HepG2 (cell line): ENCODE data around the gene TRIM5. TPM values are rescaled to one million over a fixed set of nuclear protein-coding genes. Genes with fewer than 3 reads are reported as not detected.

Experiments used
- ATAC-seq: fragments of 200-7000 bp; cut with Tn5 transposase; 3 replicates; pipeline ENCODE4 v1.9.1; 2020; ENCODE audit warnings: mild to moderate bottlenecking, moderate library complexity
- Bru-seq: library from RNA; stranded (reverse); fragments of 400-500 nt; gene quantifications from one replicate; lab custom pipeline; 2021; lab: Mats Ljungman, UMichigan
- BruChase-seq, 2 experiments: library from RNA; stranded (reverse); fragments of 400-500 nt; gene quantifications; one replicate each; lab custom pipeline; 2021; lab: Mats Ljungman, UMichigan
- BruUV-seq: library from RNA; stranded (reverse); fragments of 400-500 nt; replicated peaks from 2 replicates; lab custom pipeline; 2021; lab: Mats Ljungman, UMichigan
- CTCF ChIA-PET: fragments of 300-600 bp; formaldehyde crosslinking; extraction: SDS; loops from one replicate; lab custom pipeline; 2021; ENCODE audit warnings: low total read pairs, inconsistent platforms, low intra/inter-chr PET ratio; lab: Yijun Ruan, JAX
- POLR2A ChIA-PET: fragments of 350-600 bp; sonication (Branson Sonifier 250); formaldehyde crosslinking; loops from one replicate; lab custom pipeline; 2020; ENCODE audit warnings: antibody characterized with exemption, inconsistent platforms; lab: Yijun Ruan, JAX
- DNase-seq: peaks from one replicate; pipeline ENCODE4 v3.0.0-alpha.2; 2015; ENCODE audit warnings: low spot score
- FAIRE-seq: peaks from 3 replicates; lab custom pipeline; 2011; peaks lifted over from hg19 to GRCh38; lab: Jason Lieb, UNC
- H2AFZ ChIP-seq: one replicate; pipeline ENCODE4 v1.6.1; 2011; ENCODE audit warnings: low read length, inconsistent platforms
- H3K27ac ChIP-seq: fragments of 300-600 bp; 3 replicates; pipeline ENCODE4 v1.8.0; 2011; ENCODE audit warnings: mixed run types, mild to moderate bottlenecking, mixed read lengths, low read length, inconsistent platforms; ENCODE audit not compliant: insufficient read depth; ENCODE audit errors: extremely low read length
- H3K27me3 ChIP-seq, 2 experiments: fragments of 200-600 bp in 1 of 2; 2 replicates in 1 of 2; 3 replicates in 1 of 2; pipeline versions ENCODE4 v1.6.0 to v1.8.0; 2011; ENCODE audit warnings: low read length in 2 of 2, mild to moderate bottlenecking in 2 of 2, moderate library complexity in 2 of 2, inconsistent platforms in 1 of 2; ENCODE audit not compliant: insufficient read depth in 2 of 2, control insufficient read depth in 1 of 2
- H3K36me3 ChIP-seq, 2 experiments: fragments of 200-600 bp in 1 of 2; replicated peaks in 1 of 2; 2 replicates in 1 of 2; 3 replicates in 1 of 2; pipeline versions ENCODE4 v1.5.1 to v1.8.0; 2011; ENCODE audit warnings: low read length in 2 of 2, inconsistent platforms in 1 of 2; ENCODE audit not compliant: insufficient read depth in 2 of 2, control insufficient read depth in 1 of 2
- H3K4me1 ChIP-seq: 2 replicates; pipeline ENCODE4 v1.5.1; 2012; ENCODE audit warnings: low read length, inconsistent platforms; ENCODE audit not compliant: insufficient read depth
- H3K4me2 ChIP-seq: 2 replicates; pipeline ENCODE4 v1.6.0; 2011; ENCODE audit warnings: low read depth, low read length, inconsistent platforms
- H3K4me3 ChIP-seq, 3 experiments: fragments of 200-600 bp in 1 of 3; sonication (generic), shearing (Covaris generic) in 1 of 3; replicated peaks in 1 of 3; 2 replicates each; pipeline ENCODE4 v1.5.1; 2011 to 2016; ENCODE audit warnings: low read length in 3 of 3, inconsistent platforms in 2 of 3, low read depth in 2 of 3, mild to moderate bottlenecking in 2 of 3, control low read depth in 1 of 3, mixed read lengths in 1 of 3; ENCODE audit not compliant: insufficient read depth in 1 of 3
- H3K79me2 ChIP-seq: one replicate; pipeline ENCODE4 v1.6.1; 2011; ENCODE audit warnings: low read length, inconsistent platforms; ENCODE audit not compliant: insufficient read depth
- H3K9ac ChIP-seq: 2 replicates; pipeline ENCODE4 v1.6.0; 2011; ENCODE audit warnings: mild to moderate bottlenecking, low read depth, low read length, inconsistent platforms; ENCODE audit not compliant: insufficient read depth
- H3K9me3 ChIP-seq: 2 replicates; pipeline ENCODE4 v1.5.1; 2012; ENCODE audit warnings: mild to moderate bottlenecking, low read length
- H4K20me1 ChIP-seq: 2 replicates; pipeline ENCODE4 v1.6.0; 2011; ENCODE audit warnings: inconsistent platforms, mild to moderate bottlenecking, low read length, moderate library complexity; ENCODE audit not compliant: insufficient read depth
- DR1 ChIP-seq: sonication (generic); formaldehyde crosslinking; IDR thresholded peaks from 2 replicates; pipeline ENCODE4 v1.8.0; 2021; ENCODE audit warnings: mild to moderate bottlenecking, missing genetic modification reagents, inconsistent platforms
- FOXA3 ChIP-seq: IDR thresholded peaks from 2 replicates; pipeline ENCODE4 v1.6.1; 2016; ENCODE audit warnings: missing genetic modification reagents, missing compliant biosample characterization
- IKZF4 ChIP-seq: sonication (generic); formaldehyde crosslinking; IDR thresholded peaks from 2 replicates; pipeline ENCODE4 v1.5.1; 2020; ENCODE audit warnings: borderline replicate concordance, mild to moderate bottlenecking, low read depth, missing genetic modification reagents; ENCODE audit errors: not compliant biosample characterization
- ISL2 ChIP-seq: sonication (generic); formaldehyde crosslinking; IDR thresholded peaks from 2 replicates; pipeline ENCODE4 v1.5.0; 2020; ENCODE audit warnings: missing genetic modification reagents
- ISX ChIP-seq: sonication (generic); formaldehyde crosslinking; conservative IDR thresholded peaks from 2 replicates; pipeline ENCODE4 v1.5.0; 2020; ENCODE audit warnings: missing genetic modification reagents
- KAT8 ChIP-seq: IDR thresholded peaks from 2 replicates; pipeline ENCODE4 v1.6.1; 2016; ENCODE audit warnings: missing genetic modification reagents, missing compliant biosample characterization
- POLR2AphosphoS2 ChIP-seq: IDR thresholded peaks from 2 replicates; pipeline ENCODE4 v1.6.1; 2011; ENCODE audit warnings: low read depth, low read length, improper control_type of control experiment
- SNAPC2 ChIP-seq: sonication (generic); formaldehyde crosslinking; IDR thresholded peaks from 2 replicates; pipeline ENCODE4 v1.8.1; 2022; ENCODE audit warnings: mild to moderate bottlenecking, missing genetic modification reagents
- TBX2 ChIP-seq: sonication (generic); formaldehyde crosslinking; IDR thresholded peaks from 2 replicates; pipeline ENCODE4 v1.5.0; 2020; ENCODE audit warnings: missing genetic modification reagents, mild to moderate bottlenecking, borderline replicate concordance
- TCF7L2 ChIP-seq: IDR thresholded peaks from 2 replicates; pipeline ENCODE4 v1.6.1; 2011; ENCODE audit warnings: mild to moderate bottlenecking, low read depth, low read length, moderate library complexity
- ZBTB1 ChIP-seq: sonication (generic); formaldehyde crosslinking; IDR thresholded peaks from 2 replicates; pipeline ENCODE4 v1.4.0; 2020; ENCODE audit warnings: missing genetic modification reagents, borderline replicate concordance
- ZBTB49 ChIP-seq: sonication (generic); formaldehyde crosslinking; IDR thresholded peaks from 2 replicates; pipeline ENCODE4 v1.4.0; 2020; ENCODE audit warnings: missing genetic modification reagents, borderline replicate concordance
- ZNF263 ChIP-seq: sonication (generic); formaldehyde crosslinking; IDR thresholded peaks from 2 replicates; pipeline ENCODE4 v1.4.0; 2020; ENCODE audit warnings: missing genetic modification reagents
- ZNF382 ChIP-seq: sonication (generic); formaldehyde crosslinking; IDR thresholded peaks from 2 replicates; pipeline ENCODE4 v1.5.0; 2020; ENCODE audit warnings: missing genetic modification reagents, mild to moderate bottlenecking, borderline replicate concordance
- ZNF747 ChIP-seq: sonication (generic); formaldehyde crosslinking; IDR thresholded peaks from 2 replicates; pipeline ENCODE4 v1.8.1; 2023; ENCODE audit warnings: missing genetic modification reagents, mild to moderate bottlenecking, borderline replicate concordance
- ZNF75D ChIP-seq: sonication (generic); formaldehyde crosslinking; IDR thresholded peaks from 2 replicates; pipeline ENCODE4 v1.8.1; 2023; ENCODE audit warnings: missing genetic modification reagents, mild to moderate bottlenecking, borderline replicate concordance
- ZSCAN25 ChIP-seq: sonication (generic); formaldehyde crosslinking; IDR thresholded peaks from 2 replicates; pipeline ENCODE4 v1.8.0; 2022; ENCODE audit warnings: mild to moderate bottlenecking, missing genetic modification reagents
- WGBS: methylation state at CpG from one replicate; pipeline ENCODE4 v1.1.6; 2017; ENCODE audit warnings: low lambda C conversion rate; 5-methylcytosine and 5-hydroxymethylcytosine counted together
- in situ Hi-C: cut with HindIII; loops from 2 replicates; pipeline ENCODE4 v1.10.0; 2017; ENCODE audit warnings: low pct_unique_long_range_greater_than_20kb; ENCODE audit not compliant: extremely low pct_ligation_motif_present
- intact Hi-C: fragments of 100-400 bp; cut with micrococcal nuclease; formaldehyde crosslinking; loops from one replicate; pipeline ENCODE4 v1.10.0; 2022; ENCODE audit not compliant: unreplicated experiment
- long read RNA-seq, 2 experiments: library from RNA in 1 of 2; library from polyadenylated mRNA in 1 of 2; stranded (forward) in 1 of 2; unstranded in 1 of 2; transcript quantifications; one replicate each; pipeline ENCODE4 v2.0.0, GENCODE V29; 2019 to 2022
- polyA minus RNA-seq, 3 experiments: library from RNA; depleted of rRNA, polyadenylated mRNA; stranded (reverse); fragments of >200 nt; gene quantifications; 2 replicates each; pipeline ENCODE4 v1.2.3, GENCODE V29; 2011; ENCODE audit warnings: low replicate concordance in 1 of 3
- polyA plus RNA-seq, 8 experiments: library from polyadenylated mRNA; depleted of rRNA in 3 of 8; stranded (reverse) in 7 of 8; unstranded in 1 of 8; fragments of >200 nt; fragmentation: Illumina TruSeq in 4 of 8; extraction: Trizol in 4 of 8; gene quantifications; 2 replicates each; pipeline versions ENCODE4 v1.2.1 to v1.2.3, GENCODE V29; 2011 to 2016; ENCODE audit warnings: low read depth in 4 of 8, missing spikeins in 1 of 8, mixed read lengths in 1 of 8; ENCODE audit not compliant: insufficient read depth in 1 of 8
- total RNA-seq, 5 experiments: library from RNA; depleted of rRNA; stranded (reverse); fragments of >200 nt; fragmentation: Illumina TruSeq; extraction: Trizol; gene quantifications; 2 replicates each; pipeline ENCODE4 v1.2.3, GENCODE V29; 2016; ENCODE audit warnings: low read depth in 1 of 5

The TRIM5 gene
- total RNA-seq (2016; rRNA removed; fragmentation: Illumina TruSeq; extraction: Trizol) (13.1 and 19.9 TPM in 2 replicates), polyA plus RNA-seq (2011; rRNA removed) (7.0 and 7.8 TPM in 2 replicates), polyA minus RNA-seq (2011; rRNA and poly(A)+ RNA removed; ENCODE audit: low replicate concordance) (6.2 and 13.6 TPM in 2 replicates), Bru-seq, nascent RNA (percentile 28 among the genes with signal in this experiment), BruChase-seq, experiment 1, labeled RNA remaining after a 6-hour chase (percentile 34 among the genes with signal in this experiment), BruChase-seq, experiment 2, labeled RNA remaining after a 2-hour chase (percentile 28 among the genes with signal in this experiment)
- total RNA-seq (2016; cell fraction: cytosol; rRNA removed; fragmentation: Illumina TruSeq; extraction: Trizol; ENCODE audit: low read depth): 1.2 and 1.4 TPM in 2 replicates
- total RNA-seq (2016; cell fraction: insoluble cytoplasmic fraction; rRNA removed; fragmentation: Illumina TruSeq; extraction: Trizol): 14.0 and 18.8 TPM in 2 replicates
- 3.9 and 5.4 TPM in 2 replicates for total RNA-seq (2016; cell fraction: membrane; rRNA removed; fragmentation: Illumina TruSeq; extraction: Trizol)
- total RNA-seq (2016; cell fraction: nucleus; rRNA removed; fragmentation: Illumina TruSeq; extraction: Trizol): 12.2 and 15.5 TPM in 2 replicates
- 3.5 and 6.0 TPM in 2 replicates for polyA plus RNA-seq (2011; cell fraction: cytosol; rRNA removed)
- polyA plus RNA-seq (2011; cell fraction: nucleus; rRNA removed): 4.2 and 7.6 TPM in 2 replicates
- 5.2 and 6.9 TPM in 2 replicates for polyA plus RNA-seq (2012)
- polyA plus RNA-seq (2016; cell fraction: cytosol; fragmentation: Illumina TruSeq; extraction: Trizol; ENCODE audit: low read depth): 0.83 and 0.87 TPM in 2 replicates
- 13.8 and 14.0 TPM in 2 replicates for polyA plus RNA-seq (2016; cell fraction: insoluble cytoplasmic fraction; fragmentation: Illumina TruSeq; extraction: Trizol; ENCODE audit: low read depth)
- polyA plus RNA-seq (2016; cell fraction: membrane; fragmentation: Illumina TruSeq; extraction: Trizol; ENCODE audit: low read depth): 2.4 and 3.1 TPM in 2 replicates
- polyA plus RNA-seq (2016; cell fraction: nucleus; fragmentation: Illumina TruSeq; extraction: Trizol; ENCODE audit: insufficient read depth, low read depth): 13.1 and 13.2 TPM in 2 replicates
- 5.2 and 5.9 TPM in 2 replicates for polyA minus RNA-seq (2011; cell fraction: cytosol; rRNA and poly(A)+ RNA removed)
- 12.1 and 13.2 TPM in 2 replicates for polyA minus RNA-seq (2011; cell fraction: nucleus; rRNA and poly(A)+ RNA removed)
- long read RNA-seq, experiment 1, partial matches to known transcripts: 1 of 4 reads
- long read RNA-seq, experiment 1, other reads (novel, unspliced or antisense): 2 of 4 reads
- long read RNA-seq, experiment 2, partial matches to known transcripts: 3 of 20 reads
- long read RNA-seq, experiment 2, other reads (novel, unspliced or antisense): 17 of 20 reads

GRCh38 chr11:5684646-5685362 is at the start of gene TRIM5:
Gene TRIM5, minus strand, starts transcription at chr11:5685074. Its CDS starts 4,897 bp downstream, at chr11:5680177.
- H3K4me1 ChIP-seq: no peaks in the 10 kb centered on the region
- peak within 1 kb of the TSS; percentile 55 to 70 (median 65) for H3K4me3 ChIP-seq
- DNase-seq: peak; percentile 92
- no TSS peak for BruUV-seq
- no peaks in the 10 kb centered on the region for H3K27me3 ChIP-seq
- 1% methylated on average over 13 of the region's 13 CpGs for WGBS
- H2AFZ ChIP-seq: peak within 1 kb of the TSS; percentile 86
- POLR2A ChIA-PET: interaction anchor here (0.7 to 1.8 kb wide), 3 partner anchors 26 to 85 kb away, joined by 3 to 6 read pairs (median 3); no protein-coding TSS in a partner anchor
- no peaks in the 10 kb centered on the region for H3K9me3 ChIP-seq
- no peaks in the 10 kb centered on the region for H4K20me1 ChIP-seq
- peak; percentile 99 for ATAC-seq
- in situ Hi-C loops (loop anchor here (10.0 kb wide), 1 partner anchor 120 kb away; the partner anchor contains the start of gene OR52N2), intact Hi-C loops (loop anchor here (1.0 kb wide), 1 partner anchor 123 kb away; the partner anchor contains the start of gene OR52N2)
- FAIRE-seq: peak; percentile 94
- peak within 1 kb of the TSS; percentile 69 for H3K9ac ChIP-seq
- H3K79me2 ChIP-seq: no peaks in the 10 kb centered on the region
- H3K4me2 ChIP-seq: peak within 1 kb of the TSS; percentile 94
- CTCF ChIA-PET: interaction anchor here (1.8 kb wide), 1 partner anchor 124 kb away, joined by 9 read pairs; the partner anchor contains the start of gene OR52N2
- H3K27ac ChIP-seq: peak within 1 kb of the TSS; percentile 86
- no peaks in the 10 kb centered on the region; a peak in 2 of 5 replicates for H3K36me3 ChIP-seq
- TF ChIP-seq TCF7L2 (no peak), SNAPC2 (CRISPR knock-in tag) (no peak), FOXA3 (CRISPR knock-in tag) (no peak), ISX (CRISPR knock-in tag) (no peak), ZNF747 (CRISPR knock-in tag) (no peak), TBX2 (CRISPR knock-in tag) (no peak), POLR2AphosphoS2 (no peak), ZBTB1 (CRISPR knock-in tag) (no peak), ISL2 (CRISPR knock-in tag) (no peak), ZNF263 (CRISPR knock-in tag) (no peak), ZNF75D (no peak), ZNF382 (no peak), DR1 (CRISPR knock-in tag) (no peak), ZSCAN25 (CRISPR knock-in tag) (no peak), KAT8 (CRISPR knock-in tag) (no peak), ZBTB49 (CRISPR knock-in tag) (no peak), IKZF4 (no peak)
